HepG2 (cell line): ENCODE data around the gene DDN. TPM values are rescaled to one million over a fixed set of nuclear protein-coding genes. Genes with fewer than 3 reads are reported as not detected.

Source experiments
- ATAC-seq: fragments of 200-7000 bp; cut with Tn5 transposase; 3 replicates; pipeline ENCODE4 v1.9.1; 2020; ENCODE audit warnings: mild to moderate bottlenecking, moderate library complexity
- BruUV-seq: library from RNA; stranded (reverse); fragments of 400-500 nt; replicated peaks from 2 replicates; lab custom pipeline; 2021; lab: Mats Ljungman, UMichigan
- CTCF ChIA-PET: fragments of 300-600 bp; formaldehyde crosslinking; extraction: SDS; loops from one replicate; lab custom pipeline; 2021; ENCODE audit warnings: low total read pairs, inconsistent platforms, low intra/inter-chr PET ratio; lab: Yijun Ruan, JAX
- POLR2A ChIA-PET: fragments of 350-600 bp; sonication (Branson Sonifier 250); formaldehyde crosslinking; loops from one replicate; lab custom pipeline; 2020; ENCODE audit warnings: antibody characterized with exemption, inconsistent platforms; lab: Yijun Ruan, JAX
- DNase-seq: peaks from one replicate; pipeline ENCODE4 v3.0.0-alpha.2; 2015; ENCODE audit warnings: low spot score
- FAIRE-seq: peaks from 3 replicates; lab custom pipeline; 2011; peaks lifted over from hg19 to GRCh38; lab: Jason Lieb, UNC
- H2AFZ ChIP-seq: one replicate; pipeline ENCODE4 v1.6.1; 2011; ENCODE audit warnings: low read length, inconsistent platforms
- H3K27ac ChIP-seq: fragments of 300-600 bp; 3 replicates; pipeline ENCODE4 v1.8.0; 2011; ENCODE audit warnings: mixed run types, mild to moderate bottlenecking, mixed read lengths, low read length, inconsistent platforms; ENCODE audit not compliant: insufficient read depth; ENCODE audit errors: extremely low read length
- H3K27me3 ChIP-seq, 2 experiments: fragments of 200-600 bp in 1 of 2; 2 replicates in 1 of 2; 3 replicates in 1 of 2; pipeline versions ENCODE4 v1.6.0 to v1.8.0; 2011; ENCODE audit warnings: low read length in 2 of 2, mild to moderate bottlenecking in 2 of 2, moderate library complexity in 2 of 2, inconsistent platforms in 1 of 2; ENCODE audit not compliant: insufficient read depth in 2 of 2, control insufficient read depth in 1 of 2
- H3K36me3 ChIP-seq, 2 experiments: fragments of 200-600 bp in 1 of 2; replicated peaks in 1 of 2; 2 replicates in 1 of 2; 3 replicates in 1 of 2; pipeline versions ENCODE4 v1.5.1 to v1.8.0; 2011; ENCODE audit warnings: low read length in 2 of 2, inconsistent platforms in 1 of 2; ENCODE audit not compliant: insufficient read depth in 2 of 2, control insufficient read depth in 1 of 2
- H3K4me1 ChIP-seq: 2 replicates; pipeline ENCODE4 v1.5.1; 2012; ENCODE audit warnings: low read length, inconsistent platforms; ENCODE audit not compliant: insufficient read depth
- H3K4me2 ChIP-seq: 2 replicates; pipeline ENCODE4 v1.6.0; 2011; ENCODE audit warnings: low read depth, low read length, inconsistent platforms
- H3K4me3 ChIP-seq, 3 experiments: fragments of 200-600 bp in 1 of 3; sonication (generic), shearing (Covaris generic) in 1 of 3; replicated peaks in 1 of 3; 2 replicates each; pipeline ENCODE4 v1.5.1; 2011 to 2016; ENCODE audit warnings: low read length in 3 of 3, inconsistent platforms in 2 of 3, low read depth in 2 of 3, mild to moderate bottlenecking in 2 of 3, control low read depth in 1 of 3, mixed read lengths in 1 of 3; ENCODE audit not compliant: insufficient read depth in 1 of 3
- H3K79me2 ChIP-seq: one replicate; pipeline ENCODE4 v1.6.1; 2011; ENCODE audit warnings: low read length, inconsistent platforms; ENCODE audit not compliant: insufficient read depth
- H3K9ac ChIP-seq: 2 replicates; pipeline ENCODE4 v1.6.0; 2011; ENCODE audit warnings: mild to moderate bottlenecking, low read depth, low read length, inconsistent platforms; ENCODE audit not compliant: insufficient read depth
- H3K9me3 ChIP-seq: 2 replicates; pipeline ENCODE4 v1.5.1; 2012; ENCODE audit warnings: mild to moderate bottlenecking, low read length
- H4K20me1 ChIP-seq: 2 replicates; pipeline ENCODE4 v1.6.0; 2011; ENCODE audit warnings: inconsistent platforms, mild to moderate bottlenecking, low read length, moderate library complexity; ENCODE audit not compliant: insufficient read depth
- GTF3A ChIP-seq: sonication (generic); formaldehyde crosslinking; conservative IDR thresholded peaks from 2 replicates; pipeline ENCODE4 v1.4.0; 2020; ENCODE audit warnings: mild to moderate bottlenecking, missing genetic modification reagents
- MLLT10 ChIP-seq: sonication (generic); formaldehyde crosslinking; IDR thresholded peaks from 2 replicates; pipeline ENCODE4 v1.4.0; 2020; ENCODE audit warnings: missing genetic modification reagents
- RARG ChIP-seq: sonication (generic); formaldehyde crosslinking; IDR thresholded peaks from 2 replicates; pipeline ENCODE4 v1.4.0; 2020; ENCODE audit warnings: low read depth, mild to moderate bottlenecking, missing genetic modification reagents
- ZBTB4 ChIP-seq: sonication (generic); formaldehyde crosslinking; IDR thresholded peaks from 2 replicates; pipeline ENCODE4 v1.4.0; 2020; ENCODE audit warnings: missing genetic modification reagents, mild to moderate bottlenecking, borderline replicate concordance
- ZNF143 ChIP-seq: sonication (generic); formaldehyde crosslinking; IDR thresholded peaks from 2 replicates; pipeline ENCODE4 v1.4.0; 2020; ENCODE audit warnings: missing genetic modification reagents
- ZNF407 ChIP-seq: sonication (generic); formaldehyde crosslinking; IDR thresholded peaks from one replicate; pipeline ENCODE4 v1.5.1; 2020; ENCODE audit warnings: mild to moderate bottlenecking, missing genetic modification reagents; ENCODE audit errors: not compliant biosample characterization
- ZNF644 ChIP-seq: IDR thresholded peaks from 2 replicates; pipeline ENCODE4 v1.6.1; 2016; ENCODE audit warnings: low read depth
- WGBS: methylation state at CpG from one replicate; pipeline ENCODE4 v1.1.6; 2017; ENCODE audit warnings: low lambda C conversion rate; 5-methylcytosine and 5-hydroxymethylcytosine counted together
- in situ Hi-C: cut with HindIII; loops from 2 replicates; pipeline ENCODE4 v1.10.0; 2017; ENCODE audit warnings: low pct_unique_long_range_greater_than_20kb; ENCODE audit not compliant: extremely low pct_ligation_motif_present
- intact Hi-C: fragments of 100-400 bp; cut with micrococcal nuclease; formaldehyde crosslinking; loops from one replicate; pipeline ENCODE4 v1.10.0; 2022; ENCODE audit not compliant: unreplicated experiment
- polyA plus RNA-seq, 8 experiments: library from polyadenylated mRNA; depleted of rRNA in 3 of 8; stranded (reverse) in 7 of 8; unstranded in 1 of 8; fragments of >200 nt; fragmentation: Illumina TruSeq in 4 of 8; extraction: Trizol in 4 of 8; gene quantifications; 2 replicates each; pipeline versions ENCODE4 v1.2.1 to v1.2.3, GENCODE V29; 2011 to 2016; ENCODE audit warnings: low read depth in 4 of 8, missing spikeins in 1 of 8, mixed read lengths in 1 of 8; ENCODE audit not compliant: insufficient read depth in 1 of 8
- total RNA-seq, 5 experiments: library from RNA; depleted of rRNA; stranded (reverse); fragments of >200 nt; fragmentation: Illumina TruSeq; extraction: Trizol; gene quantifications; 2 replicates each; pipeline ENCODE4 v1.2.3, GENCODE V29; 2016; ENCODE audit warnings: low read depth in 1 of 5

DDN gene
- total and polyA plus RNA-seq, 2 of the 13 experiments (the other 11 are each of a cell fraction or from before 2014, with no cell fraction given) = 0.24 to 0.53 TPM

- TF ChIP-seq MLLT10 (CRISPR knock-in tag) = no peak
These were observed 45.1 kb downstream of the DDN start (continued) for GRCh38 chr12:48954061-48954460.

GRCh38 chr12:48952691-48953090 is 46.5 kb downstream of the DDN start:
- peaks cover 6% of the 10 kb centered on the region; the same call in 1 of the 2 replicates for H4K20me1 ChIP-seq
- CTCF ChIA-PET = no interaction called here
- TF ChIP-seq ZBTB4 = no peak
- no peak for TF ChIP-seq ZNF644
- no peak for TF ChIP-seq GTF3A
- TF ChIP-seq RARG (CRISPR knock-in tag) = no peak
- TF ChIP-seq ZNF143 = no peak
- TF ChIP-seq ZNF407 = no peak

More at GRCh38 chr12:48952691-48953090, 46.5 kb downstream of the DDN start:
- Histone ChIP-seq H3K79me2 (peaks cover 43% of the 10 kb centered on the region), H3K9ac (no peak overlapping the region), H3K27ac (no peak overlapping the region), H3K27me3 (no peaks in the 10 kb centered on the region), H2AFZ (no peak overlapping the region), H3K4me3 (no peak overlapping the region), H3K36me3 (peaks cover 0 to 22% of the 10 kb centered on the region in 2 experiments; a peak in 2 of 5 replicates), H3K9me3 (no peaks in the 10 kb centered on the region), H3K4me1 (peaks cover 31% of the 10 kb centered on the region), H3K4me2 (no peak overlapping the region)
- WGBS = 87% methylated on average over 4 of the region's 4 CpGs
- POLR2A ChIA-PET = interaction anchor here (1.5 kb wide), 1 partner anchor 87 kb away, joined by 3 read pairs; the partner anchor contains the start of gene RND1
- FAIRE-seq (no peak), ATAC-seq (no peak), DNase-seq (no peak)
- intact Hi-C loops = no loop called here
- in situ Hi-C loops = no loop called here
- no TSS peak for BruUV-seq
